ENCODE data around the gene IZUMO1. TPM values are rescaled to one million over a fixed set of nuclear protein-coding genes. Genes with fewer than 3 reads are reported as not detected.
"Not testable (repeated sequence)": the region's sequence is repeated elsewhere in the genome, so short reads cannot be mapped to it uniquely, and the experiment has no call there.

The IZUMO1 gene
- total and polyA plus RNA-seq, 2 experiments from 2014 or later: not detected

GRCh38 chr19:48719263-48720171, 27.2 kb downstream of the IZUMO1 start, which contains the start of gene MAMSTR:
TSS of gene MAMSTR (minus strand) at chr19:48719725. CDS start at chr19:48719031, 694 bp downstream.
- Histone ChIP-seq H3K9me3 (ENCODE audit: low read depth) (no peaks in the 10 kb centered on the region), H3K4me3 (peak within 1 kb of the TSS; percentile 65), H3K27ac (peak within 1 kb of the TSS; percentile 60), H3K4me1 (ENCODE audit: low read depth) (peaks cover 26% of the 10 kb centered on the region), H3K36me3 (no peaks in the 10 kb centered on the region), H3K27me3 (no peaks in the 10 kb centered on the region)
- no peak for TF ChIP-seq CTCF (IDR thresholded peaks at IDR 0.05; ENCODE audit: low read depth, low read length)
- no peak for DNase-seq (ENCODE audit: low read depth in 1 of 2, low spot score in 1 of 2)

- no peak for TF ChIP-seq CTCF (IDR thresholded peaks at IDR 0.05; ENCODE audit: low read depth, low read length)
- H3K27ac ChIP-seq: peak overlapping the region; percentile 11
- H3K4me3 ChIP-seq: no peak overlapping the region
- H3K27me3 ChIP-seq: no peaks in the 10 kb centered on the region
- H3K36me3 ChIP-seq: no peaks in the 10 kb centered on the region
- no peak for DNase-seq (ENCODE audit: low read depth in 1 of 2, low spot score in 1 of 2)
- H3K4me1 ChIP-seq (ENCODE audit: low read depth): peaks cover 26% of the 10 kb centered on the region
- no peaks in the 10 kb centered on the region for H3K9me3 ChIP-seq (ENCODE audit: low read depth)
These were observed 27.9 kb downstream of the IZUMO1 start for GRCh38 chr19:48718711-48719231.

GRCh38 chr19:48718106-48718505, 28.6 kb downstream of the IZUMO1 start:
- not testable (repeated sequence) for H3K27me3 ChIP-seq; H3K9me3 ChIP-seq (ENCODE audit: low read depth); DNase-seq (ENCODE audit: low read depth in 1 of 2, low spot score in 1 of 2); H3K36me3 ChIP-seq; H3K4me3 ChIP-seq; H3K27ac ChIP-seq
- H3K4me1 ChIP-seq (ENCODE audit: low read depth): peaks cover 26% of the 10 kb centered on the region

GRCh38 chr19:48716562-48717291, 30.0 kb downstream of the IZUMO1 start:
- Histone ChIP-seq H3K27me3 (no peaks in the 10 kb centered on the region), H3K27ac (peak overlapping the region; percentile 60), H3K4me3 (no peak overlapping the region), H3K36me3 (no peaks in the 10 kb centered on the region), H3K4me1 (ENCODE audit: low read depth) (peaks cover 26% of the 10 kb centered on the region), H3K9me3 (ENCODE audit: low read depth) (no peaks in the 10 kb centered on the region)
- no peak for TF ChIP-seq CTCF (IDR thresholded peaks at IDR 0.05; ENCODE audit: low read depth, low read length)
- DNase-seq (ENCODE audit: low read depth in 1 of 2, low spot score in 1 of 2): peak; percentile 38 to 84

GRCh38 chr19:48715681-48716171, 31.0 kb downstream of the IZUMO1 start:
- no peak overlapping the region for H3K27ac ChIP-seq
- TF ChIP-seq CTCF (IDR thresholded peaks at IDR 0.05; ENCODE audit: low read depth, low read length): no peak
- no peak for DNase-seq (ENCODE audit: low read depth in 1 of 2, low spot score in 1 of 2)
- H3K4me1 ChIP-seq (ENCODE audit: low read depth): peaks cover 26% of the 10 kb centered on the region
- no peaks in the 10 kb centered on the region for H3K9me3 ChIP-seq (ENCODE audit: low read depth)
- no peak overlapping the region for H3K4me3 ChIP-seq
- H3K27me3 ChIP-seq: no peaks in the 10 kb centered on the region
- no peaks in the 10 kb centered on the region for H3K36me3 ChIP-seq
